ENCODE data around the gene XPR1.
"Not testable (repeated sequence)": the region's sequence is repeated elsewhere in the genome, so short reads cannot be mapped to it uniquely, and the experiment has no call there.

The XPR1 gene

DNA sequence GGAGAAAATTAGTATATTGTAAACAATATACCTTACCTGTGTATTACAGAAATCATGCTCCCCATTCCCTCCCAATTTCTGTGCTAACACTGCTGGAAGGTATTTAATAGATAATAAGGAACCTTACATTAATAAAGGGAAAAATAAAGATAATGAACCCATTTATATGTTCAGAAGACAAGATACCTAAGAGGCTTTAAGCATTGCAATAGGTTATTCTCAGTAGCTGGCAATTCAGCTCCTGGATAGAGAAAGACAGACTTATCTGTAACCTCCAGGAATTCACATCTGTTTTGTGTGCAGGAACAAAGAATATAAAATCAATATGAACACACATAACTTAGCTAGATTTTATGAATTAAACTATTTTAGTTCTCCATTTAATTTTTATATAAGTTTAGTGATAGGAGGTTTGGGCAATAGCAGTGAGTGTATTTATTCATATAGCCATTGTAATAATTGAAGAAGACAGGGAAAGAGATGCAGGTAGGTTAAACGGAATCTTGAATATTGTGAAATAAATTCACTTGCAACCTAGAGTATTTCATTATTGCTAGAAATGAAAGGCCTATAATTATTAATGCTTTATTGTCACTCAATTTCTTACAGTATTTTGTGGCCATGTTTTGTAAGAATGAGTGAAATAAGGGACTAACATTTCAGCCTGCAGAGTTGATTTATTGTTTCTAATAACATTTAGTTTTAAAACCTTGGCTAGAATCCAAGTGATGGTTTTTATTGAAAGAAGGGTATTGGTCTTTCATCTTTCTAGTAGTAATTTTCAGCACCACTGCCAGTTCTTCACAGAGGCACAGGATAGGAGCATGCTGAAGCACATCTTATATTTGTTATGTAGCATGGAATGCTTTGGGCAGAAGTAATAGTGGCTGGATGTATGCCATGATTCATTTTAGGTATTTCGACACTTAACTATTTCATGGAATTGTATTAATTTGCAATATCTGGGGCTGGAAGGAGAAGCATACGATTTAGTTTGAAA, 1.5 kb downstream of the XPR1 start:
- peak overlapping the region; percentile 89 for H3K4me3 ChIP-seq (ENCODE audit: low read length)
- DNase-seq (ENCODE audit: low read depth, low spot score) = no peak

DNA sequence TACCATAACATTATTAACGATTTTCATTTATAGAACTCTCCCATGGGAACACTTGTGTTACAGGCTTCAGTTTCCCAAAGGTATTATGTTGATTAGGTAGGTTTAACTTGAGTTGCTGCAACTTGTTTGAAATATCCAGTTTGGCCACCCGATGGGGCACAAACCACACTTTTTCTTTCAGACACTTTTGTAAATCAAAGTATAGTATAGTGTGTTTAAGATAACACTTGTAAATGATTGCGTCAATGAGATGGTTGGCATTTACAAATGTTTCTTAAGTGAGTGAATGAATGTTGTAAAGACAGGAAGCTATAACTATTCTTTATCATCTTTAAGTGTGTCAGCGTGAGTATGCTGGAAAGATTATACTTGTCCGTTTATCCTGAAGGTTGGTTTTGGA, 4.3 kb downstream of the XPR1 start:
- H3K4me3 ChIP-seq (ENCODE audit: low read length) = no peak overlapping the region
- no peak for DNase-seq (ENCODE audit: low read depth, low spot score)

DNA sequence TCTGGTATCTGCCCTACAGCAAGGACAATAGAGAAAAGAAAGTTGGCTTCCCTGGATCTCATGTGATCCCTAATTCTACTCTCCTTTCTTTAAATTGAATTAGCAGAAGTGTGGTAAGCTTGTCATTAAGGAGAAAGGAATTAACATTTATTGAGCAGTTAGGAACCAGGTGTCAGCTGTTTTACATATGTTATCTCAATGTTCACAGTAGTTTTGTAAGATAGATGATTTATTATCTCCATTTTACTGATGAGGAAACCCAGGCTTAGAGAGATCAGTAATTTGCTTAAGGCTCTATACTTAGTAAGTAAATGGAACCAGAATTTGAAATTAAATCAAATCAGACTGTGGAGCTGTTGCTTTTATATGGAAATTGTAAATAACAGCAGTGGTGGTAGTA, 8.0 kb downstream of the XPR1 start:
- DNase-seq (ENCODE audit: low read depth, low spot score) = no peak
- H3K4me3 ChIP-seq (ENCODE audit: low read length) = no peak overlapping the region

DNA sequence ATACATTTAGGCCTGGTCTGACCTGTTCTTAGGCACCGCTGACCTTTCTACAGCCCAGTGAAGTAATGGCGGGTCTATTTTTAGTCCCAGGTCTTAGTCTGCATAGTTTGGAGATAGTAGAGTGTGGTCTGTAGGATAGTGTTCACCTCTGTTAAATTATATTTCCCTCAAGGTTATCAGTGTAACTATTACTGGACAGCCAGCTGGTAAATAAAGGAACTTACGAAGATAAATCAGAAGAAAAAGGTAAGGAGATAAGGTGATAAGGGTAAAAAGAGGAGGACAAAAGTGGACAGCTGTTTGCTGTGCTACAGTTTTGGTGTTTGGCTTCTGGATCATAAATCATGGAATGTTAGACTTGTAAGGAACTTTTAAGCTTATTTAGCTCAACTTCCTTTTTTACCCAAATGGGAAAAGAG, 8.7 kb downstream of the XPR1 start:
- DNase-seq (ENCODE audit: low read depth, low spot score) = no peak

DNA sequence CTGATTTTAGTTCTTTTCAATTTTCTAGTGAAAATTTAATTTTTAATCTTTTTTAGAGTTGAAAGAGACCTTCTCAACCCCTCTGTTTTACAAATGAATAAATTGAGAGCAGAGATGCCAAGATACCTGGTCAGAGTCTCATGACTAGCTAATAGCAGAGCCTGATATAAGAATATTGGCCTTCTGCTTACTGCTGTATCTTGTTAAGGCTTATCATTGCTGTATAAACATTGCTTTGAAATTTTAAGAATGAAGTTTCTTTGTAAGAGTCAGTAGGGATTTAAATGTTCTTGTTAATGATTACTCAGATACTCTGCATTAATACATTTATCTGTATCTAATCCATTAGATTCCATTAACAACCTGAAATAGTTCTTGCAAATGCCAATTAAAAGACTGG, 9.8 kb downstream of the XPR1 start:
- H3K4me3 ChIP-seq (ENCODE audit: low read length) = no peak overlapping the region
- DNase-seq (ENCODE audit: low read depth, low spot score) = no peak

More for the DNA sequence above, 8.7 kb downstream of the XPR1 start:
- no peak overlapping the region for H3K4me3 ChIP-seq (ENCODE audit: low read length)

DNA sequence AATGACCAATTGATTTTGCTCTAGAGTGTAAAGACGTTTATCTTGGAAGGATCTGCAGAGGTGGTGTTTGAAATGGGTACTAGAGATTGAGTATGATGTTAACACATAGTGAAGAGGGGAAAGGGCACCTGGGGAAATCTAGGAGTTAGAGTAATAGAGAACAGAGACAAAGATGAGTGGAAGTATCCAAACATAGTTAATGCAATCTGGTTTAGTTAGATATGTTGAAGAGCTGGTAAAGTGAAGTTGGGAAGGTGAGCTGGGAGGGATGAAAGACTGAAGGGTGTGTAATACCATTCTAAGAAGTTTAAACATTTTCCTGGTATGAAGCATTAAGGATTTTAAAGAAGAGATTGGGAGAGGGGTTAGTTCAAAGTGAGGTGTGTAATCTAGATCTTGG, 11.0 kb downstream of the XPR1 start:
- no peak overlapping the region for H3K4me3 ChIP-seq (ENCODE audit: low read length)
- no peak for DNase-seq (ENCODE audit: low read depth, low spot score)

DNA sequence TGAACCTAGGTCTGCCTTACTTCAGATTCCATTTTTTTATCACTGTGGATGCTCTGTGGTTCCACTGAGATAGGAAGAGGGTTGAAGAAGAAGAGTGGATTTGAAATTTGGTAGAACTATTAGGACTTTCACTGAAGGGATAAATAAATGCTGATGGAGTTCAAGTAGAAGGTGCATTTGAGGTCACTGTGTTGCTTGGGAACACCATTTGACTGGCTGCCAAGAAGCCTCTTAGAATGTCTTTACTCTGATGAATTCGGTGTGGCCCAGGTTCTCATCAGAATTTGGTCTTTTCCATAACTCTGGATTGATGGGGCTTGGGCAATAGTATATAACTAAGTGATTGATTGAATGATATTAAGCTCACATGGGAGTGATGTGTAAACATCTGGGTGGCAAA, 11.9 kb downstream of the XPR1 start:
- H3K4me3 ChIP-seq (ENCODE audit: low read length) = no peak overlapping the region
- no peak for DNase-seq (ENCODE audit: low read depth, low spot score)

DNA sequence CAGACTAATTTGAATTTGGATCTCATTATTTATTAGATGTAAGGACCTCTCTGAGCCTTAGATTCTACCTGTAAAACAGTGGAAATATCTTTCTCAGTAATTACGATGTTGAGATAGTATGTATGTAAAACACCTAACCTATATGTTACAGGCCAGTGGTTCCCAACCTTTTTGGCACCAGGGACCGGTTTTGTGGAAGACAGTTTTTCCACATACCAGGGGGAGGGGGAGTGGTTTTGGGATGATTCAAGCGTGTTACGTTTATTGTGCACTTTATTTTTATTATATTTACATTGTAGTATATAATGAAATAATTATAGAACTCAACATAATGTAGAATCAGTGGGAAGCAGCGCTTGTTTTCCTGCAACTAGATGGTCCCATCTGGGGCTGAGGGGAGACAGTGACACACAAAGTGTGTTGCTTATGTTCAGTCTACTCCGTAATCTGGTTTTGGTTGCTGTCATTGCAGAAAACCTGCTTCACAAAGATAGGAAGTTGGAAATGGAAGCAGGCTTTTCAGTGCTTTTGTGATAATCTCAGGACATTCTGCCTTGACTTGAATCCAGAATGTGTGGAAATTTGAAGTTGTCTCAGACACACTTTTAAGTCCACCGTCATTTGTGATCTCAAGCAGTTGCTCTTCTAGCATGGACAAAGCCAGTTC, 12.8 kb downstream of the XPR1 start:
- H3K4me3 ChIP-seq (ENCODE audit: low read length) = no peak overlapping the region
- DNase-seq (ENCODE audit: low read depth, low spot score) = no peak

DNA sequence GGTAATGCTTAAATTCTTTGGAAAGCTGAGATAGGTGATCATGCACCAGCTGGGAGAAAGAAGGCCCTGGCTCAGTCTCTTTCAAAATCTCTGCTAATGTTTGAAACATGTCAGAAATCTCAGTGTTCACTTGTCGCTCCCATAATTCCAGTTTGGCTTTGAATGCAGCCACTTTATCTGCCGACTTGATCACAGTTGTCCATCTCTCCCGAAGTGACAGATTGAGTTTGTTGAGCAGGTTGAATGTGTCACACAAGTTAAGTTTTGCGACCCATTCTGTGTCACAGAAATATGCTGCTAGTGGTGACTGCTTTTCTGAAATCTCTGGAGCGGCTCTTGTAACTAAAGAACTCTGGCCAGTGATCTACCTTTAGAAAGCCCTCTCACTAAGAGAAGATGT, 13.4 kb downstream of the XPR1 start:
- not testable (repeated sequence) for H3K4me3 ChIP-seq (ENCODE audit: low read length); DNase-seq (ENCODE audit: low read depth, low spot score)

DNA sequence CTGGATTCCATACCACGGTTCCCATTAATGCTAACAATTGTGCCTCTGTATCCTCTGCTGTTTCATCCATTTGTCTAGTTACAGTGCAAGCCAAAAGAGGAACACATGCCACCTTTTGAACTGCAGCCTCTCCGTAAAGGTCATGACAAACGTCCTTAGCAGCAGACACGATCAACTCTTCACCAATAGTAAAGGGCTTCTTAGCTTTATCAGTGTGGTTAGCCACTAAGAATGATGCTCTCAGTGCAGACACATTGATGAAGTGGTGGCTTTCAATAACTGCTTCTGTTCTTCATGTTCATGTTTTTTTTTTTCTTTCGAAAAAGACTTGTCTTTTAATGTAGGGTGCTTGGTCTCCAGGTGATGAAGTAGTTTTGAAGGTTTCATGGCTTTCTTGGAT, 14.3 kb downstream of the XPR1 start:
- no peak for DNase-seq (ENCODE audit: low read depth, low spot score)
- no peak overlapping the region for H3K4me3 ChIP-seq (ENCODE audit: low read length)

DNA sequence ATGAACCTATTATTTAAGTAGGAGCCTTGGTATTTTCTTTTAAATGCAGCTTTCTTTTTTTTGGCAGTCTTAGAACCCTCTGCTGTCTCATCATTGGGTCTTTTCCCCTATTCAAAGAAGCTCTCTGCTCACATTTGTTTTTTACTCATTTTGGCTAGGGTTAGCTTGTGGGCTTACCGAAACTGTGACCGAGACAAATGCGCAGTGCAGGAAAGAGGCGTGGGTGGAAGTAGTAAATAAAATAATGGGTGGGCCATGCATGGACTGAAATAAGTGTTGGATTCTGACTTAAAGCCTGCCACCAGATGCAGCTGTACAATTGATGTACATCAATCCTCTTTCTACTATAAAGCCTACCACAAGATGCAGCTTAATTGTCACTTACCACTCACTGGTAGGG, 14.7 kb downstream of the XPR1 start:
- H3K4me3 ChIP-seq (ENCODE audit: low read length) = no peak overlapping the region
- DNase-seq (ENCODE audit: low read depth, low spot score) = no peak

DNA sequence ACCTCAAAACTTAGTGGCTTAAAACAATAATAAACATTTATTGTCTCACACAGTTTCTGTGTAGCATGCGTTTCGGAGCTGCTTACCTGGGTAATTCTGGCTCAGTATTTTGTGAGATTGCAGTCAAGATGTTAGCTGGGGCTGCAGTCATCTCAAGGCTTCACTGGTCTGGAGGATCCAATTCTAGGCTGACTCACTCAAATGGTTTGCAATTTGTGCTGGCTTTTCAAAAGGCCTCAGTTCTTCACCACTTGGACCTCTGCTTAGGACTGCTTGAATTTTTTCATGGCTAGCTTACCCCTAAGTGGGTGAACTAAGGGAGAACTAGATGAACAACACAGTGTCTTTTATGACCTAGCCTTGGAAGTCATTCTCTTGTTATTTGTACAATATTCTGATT, 21.0 kb downstream of the XPR1 start:
- no peak overlapping the region for H3K4me3 ChIP-seq (ENCODE audit: low read length)
- DNase-seq (ENCODE audit: low read depth, low spot score) = no peak

DNA sequence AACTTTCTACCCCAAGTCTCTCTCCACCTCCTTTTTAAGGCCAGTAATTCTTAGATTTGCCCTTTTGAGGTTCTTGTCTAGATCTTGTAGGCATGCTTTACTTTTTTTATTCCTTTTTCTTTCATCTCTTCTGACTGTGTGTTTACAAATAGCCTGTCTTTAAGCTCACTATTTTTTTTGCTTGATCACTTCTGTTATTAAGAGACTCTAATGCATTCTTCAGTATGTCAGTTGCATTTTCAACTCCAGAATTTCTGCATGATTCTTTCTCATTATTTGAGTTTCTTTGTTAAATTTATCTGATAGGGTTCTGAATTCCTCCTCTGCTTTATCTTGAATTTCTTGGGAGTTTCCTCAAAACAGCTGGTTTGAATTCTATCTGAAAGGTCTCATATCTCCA, 30.9 kb downstream of the XPR1 start:
- DNase-seq (ENCODE audit: low read depth, low spot score) = no peak
- H3K4me3 ChIP-seq (ENCODE audit: low read length) = no peak overlapping the region

DNA sequence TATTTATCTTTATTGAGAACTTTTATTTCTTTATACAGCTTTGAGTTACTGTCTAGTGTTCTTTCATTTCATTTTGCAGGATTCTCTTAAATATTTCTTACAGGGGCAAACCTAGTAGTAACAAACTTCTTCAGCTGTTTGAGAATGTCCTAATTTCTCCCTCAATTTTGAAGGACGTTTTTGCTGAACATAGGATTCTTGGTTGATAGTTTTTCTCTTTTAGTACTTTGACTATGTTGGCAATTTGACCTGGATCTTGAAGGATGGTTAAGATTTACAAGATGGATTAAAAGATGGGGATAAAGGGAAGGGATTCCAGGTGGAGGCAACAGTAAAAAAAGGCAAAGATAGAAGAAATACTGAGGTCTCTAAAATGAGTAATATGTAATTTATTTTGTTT, 38.9 kb downstream of the XPR1 start:
- no peak overlapping the region for H3K4me3 ChIP-seq (ENCODE audit: low read length)
- no peak for DNase-seq (ENCODE audit: low read depth, low spot score)

DNA sequence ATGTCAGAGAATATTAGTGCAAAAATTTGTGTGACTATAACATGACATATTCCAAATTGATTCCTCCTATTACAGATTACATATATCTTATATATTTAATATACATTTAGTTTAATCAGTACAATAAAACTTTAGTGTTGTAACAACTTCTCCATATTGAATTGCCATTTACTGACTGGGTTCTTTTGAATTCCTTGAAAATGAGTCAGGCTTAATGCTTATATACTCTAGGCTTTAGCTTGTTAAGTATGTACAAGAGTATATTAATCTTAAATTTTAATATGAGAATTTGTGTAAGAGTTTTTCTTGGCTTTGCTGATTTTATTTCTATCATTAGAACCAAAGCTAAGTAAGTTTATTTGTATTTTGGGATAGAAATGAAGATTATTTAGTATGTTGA, 40.3 kb downstream of the XPR1 start:
- no peak for DNase-seq (ENCODE audit: low read depth, low spot score)
- H3K4me3 ChIP-seq (ENCODE audit: low read length) = no peak overlapping the region

DNA sequence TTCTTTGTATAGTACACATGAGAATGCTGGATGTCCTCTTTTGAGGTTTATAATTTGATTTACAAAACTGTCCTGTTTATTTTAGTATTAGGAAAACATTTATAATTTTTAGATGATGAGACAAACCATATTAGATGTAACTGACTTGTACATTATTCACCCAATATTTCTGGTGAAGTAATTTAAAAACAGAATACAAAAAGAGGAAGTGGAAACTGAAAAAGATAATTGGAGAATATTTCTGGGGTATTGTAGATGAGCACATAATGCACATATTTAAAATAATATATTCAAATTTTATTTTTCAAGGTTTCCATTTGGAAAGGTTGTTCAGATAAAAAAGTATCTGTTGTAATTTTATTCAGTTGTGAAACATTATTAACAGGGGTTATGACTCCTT, 40.7 kb downstream of the XPR1 start:
- DNase-seq (ENCODE audit: low read depth, low spot score) = no peak
- no peak overlapping the region for H3K4me3 ChIP-seq (ENCODE audit: low read length)

DNA sequence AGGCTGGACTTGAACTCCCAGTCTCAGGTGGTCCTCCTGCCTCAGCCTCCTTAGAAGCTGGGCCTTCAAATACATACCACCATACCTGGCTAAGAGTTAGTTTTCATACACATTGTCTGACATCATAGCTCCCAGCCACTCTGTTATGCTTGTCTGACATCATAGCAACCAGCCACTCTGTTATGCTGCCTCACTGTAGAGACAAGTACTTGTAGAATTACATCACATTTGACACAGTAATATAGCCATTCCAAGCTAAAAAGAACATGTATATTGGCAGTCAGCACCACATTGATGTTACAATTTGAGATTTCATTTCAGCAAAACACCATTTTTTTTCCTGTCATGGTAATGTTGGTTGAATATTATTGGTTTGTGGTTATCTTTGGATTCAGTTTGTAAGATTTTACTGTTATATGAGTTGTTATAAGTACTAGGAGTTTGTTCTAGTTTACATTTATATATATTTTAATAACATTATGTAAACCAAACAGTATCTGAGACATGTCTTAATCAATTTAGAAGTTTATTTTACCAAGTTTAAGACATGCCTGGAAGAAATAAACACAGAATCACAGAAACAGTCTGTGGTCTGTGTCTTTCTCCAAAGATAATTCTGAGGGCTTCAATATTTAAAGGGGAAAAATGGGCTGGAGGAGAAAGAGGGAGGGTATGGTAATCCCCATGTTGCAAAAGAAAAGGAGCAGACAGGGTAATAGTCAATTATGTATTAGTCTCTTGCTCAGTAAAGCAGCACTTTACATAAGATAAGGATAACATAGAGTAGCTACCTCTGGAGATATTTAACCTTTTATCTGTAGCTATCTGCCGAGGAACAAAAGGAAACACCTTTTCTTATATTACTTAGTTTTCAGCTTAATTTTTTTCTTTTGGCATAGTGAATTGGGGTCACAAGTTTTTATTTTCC, 43.0 kb downstream of the XPR1 start:
- DNase-seq (ENCODE audit: low read depth, low spot score) = no peak
- H3K4me3 ChIP-seq (ENCODE audit: low read length) = no peak overlapping the region

DNA sequence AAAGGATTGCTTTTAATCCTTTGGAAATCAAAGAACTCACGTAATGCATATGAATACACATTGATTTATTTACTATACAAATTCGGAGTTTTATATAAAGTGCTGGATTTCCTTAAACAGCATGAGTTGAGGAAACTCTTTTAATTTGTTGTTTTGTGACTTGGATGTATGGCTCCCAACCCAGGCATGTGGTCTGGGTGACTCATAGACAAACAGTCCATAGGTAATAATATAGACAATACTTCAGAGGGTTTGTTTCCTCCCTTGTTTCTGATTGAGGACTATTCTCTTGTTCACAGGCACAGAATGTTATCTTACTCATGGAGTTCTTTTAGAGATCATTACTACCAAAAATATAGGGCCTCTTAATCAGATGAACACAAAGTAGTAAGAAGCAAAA, 43.8 kb downstream of the XPR1 start:
- H3K4me3 ChIP-seq (ENCODE audit: low read length) = no peak overlapping the region
- DNase-seq (ENCODE audit: low read depth, low spot score) = no peak

DNA sequence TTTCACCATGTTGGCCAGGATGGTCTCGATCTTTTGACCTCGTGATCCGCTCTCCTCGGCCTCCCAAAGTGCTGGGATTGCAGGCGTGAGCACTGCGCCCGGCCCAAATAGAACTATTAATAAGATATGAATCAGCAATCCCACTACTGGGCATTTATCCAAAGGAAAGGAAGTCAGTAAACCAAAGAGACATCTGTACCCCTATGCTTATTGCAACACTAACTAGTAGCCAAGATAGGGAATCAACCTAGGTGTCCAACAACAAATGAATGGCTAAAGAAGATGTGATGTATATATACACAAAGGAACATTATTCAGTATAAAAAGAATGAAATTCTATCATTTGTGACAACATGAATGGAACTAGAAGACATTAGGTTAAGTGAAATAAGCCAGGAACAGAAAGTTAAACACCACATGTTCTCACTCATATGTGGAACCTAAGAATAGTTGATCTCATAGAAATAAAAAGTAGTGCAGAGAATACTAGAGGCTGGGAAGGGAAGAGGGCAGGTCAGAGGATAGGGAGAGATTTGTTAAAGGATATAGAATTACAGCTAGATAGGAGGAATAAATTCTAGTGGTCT, 48.8 kb downstream of the XPR1 start:
- no peak for DNase-seq (ENCODE audit: low read depth, low spot score)
- H3K4me3 ChIP-seq (ENCODE audit: low read length) = no peak overlapping the region

Measured in Jurkat, Clone E6-1 (cell line).